NB4 (cell line): Measurements from ENCODE around the gene SLC41A3.

ENCODE experiments used
- CTCF ChIP-seq: IDR thresholded peaks from one replicate; pipeline ENCODE4 v1.5.1; 2012; ENCODE audit warnings: low read depth, low read length
- MAX ChIP-seq: IDR thresholded peaks from 2 replicates; pipeline ENCODE4 v1.6.1; 2011; ENCODE audit warnings: low read depth, low read length
- MYC ChIP-seq: IDR thresholded peaks from 2 replicates; pipeline ENCODE4 v1.6.1; 2011; ENCODE audit warnings: low read depth, low read length
- POLR2A ChIP-seq: IDR thresholded peaks from 2 replicates; pipeline ENCODE4 v1.6.1; 2011; ENCODE audit warnings: mild to moderate bottlenecking; ENCODE audit not compliant: insufficient read length; ENCODE audit errors: extremely low read depth

GRCh38 chr3:126035362-126036050, 48.4 kb downstream of the SLC41A3 start:
- no peak for TF ChIP-seq CTCF
- no peak for TF ChIP-seq POLR2A
- TF ChIP-seq MAX = no peak
- no peak for TF ChIP-seq MYC
